H1 (cell line): ENCODE measurements around the gene FMO3. TPM values are rescaled to one million over a fixed set of nuclear protein-coding genes. Genes with fewer than 3 reads are reported as not detected.

Experiments
- CTCF ChIA-PET: fragments of 300-600 bp; sonication (Branson Sonifier 250); formaldehyde crosslinking; loops from one replicate; lab custom pipeline; 2021; ENCODE audit not compliant: partially characterized antibody; lab: Charles Lee
- POLR2A ChIA-PET: fragments of 300-600 bp; sonication (Branson Sonifier 250); formaldehyde crosslinking; loops from one replicate; lab custom pipeline; 2021; ENCODE audit warnings: inconsistent platforms; ENCODE audit not compliant: partially characterized antibody; lab: Charles Lee
- DNase-seq, 2 experiments: peaks; one replicate each; pipeline versions ENCODE4 v3.0.0 to v3.0.0-alpha.2; 2010 to 2022; ENCODE audit warnings: low spot score in 2 of 2, low read depth in 1 of 2, mixed read lengths in 1 of 2
- FAIRE-seq: peaks from 2 replicates; lab custom pipeline; 2011; peaks lifted over from hg19 to GRCh38; lab: Jason Lieb, UNC
- H2AFZ ChIP-seq: 2 replicates; pipeline ENCODE4 v1.8.1; 2012; ENCODE audit warnings: low read length, inconsistent platforms
- H2AK5ac ChIP-seq: 2 replicates; pipeline ENCODE4 v1.6.1; 2013; ENCODE audit warnings: low read depth, low read length
- H2BK120ac ChIP-seq: replicated peaks from 2 replicates; pipeline ENCODE3; 2013; ENCODE audit warnings: low read depth, low read length, inconsistent platforms
- H2BK12ac ChIP-seq: 2 replicates; pipeline ENCODE4 v1.6.1; 2013; ENCODE audit warnings: low read depth, low read length
- H2BK15ac ChIP-seq: 2 replicates; pipeline ENCODE4 v1.6.1; 2013; ENCODE audit warnings: low read length
- H2BK20ac ChIP-seq: 2 replicates; pipeline ENCODE4 v1.6.1; 2013; ENCODE audit warnings: low read length
- H2BK5ac ChIP-seq: 2 replicates; pipeline ENCODE4 v1.6.1; 2013; ENCODE audit warnings: low read depth, low read length
- H3K14ac ChIP-seq: 2 replicates; pipeline ENCODE4 v1.6.1; 2013; ENCODE audit warnings: inconsistent platforms; ENCODE audit not compliant: insufficient read length
- H3K18ac ChIP-seq: 2 replicates; pipeline ENCODE4 v1.6.1; 2013; ENCODE audit warnings: low read length; ENCODE audit errors: extremely low read depth
- H3K23ac ChIP-seq: 2 replicates; pipeline ENCODE4 v1.6.1; 2013; ENCODE audit warnings: inconsistent platforms; ENCODE audit not compliant: insufficient read length
- H3K23me2 ChIP-seq: 2 replicates; pipeline ENCODE4 v1.6.1; 2013; ENCODE audit warnings: low read depth, low read length
- H3K27ac ChIP-seq: 2 replicates; pipeline ENCODE4 v1.6.1; 2011; ENCODE audit warnings: low read depth, low read length, inconsistent platforms
- H3K27me3 ChIP-seq, 4 experiments: replicated peaks in 1 of 4; 1 replicate in 1 of 4; 2 replicates in 3 of 4; pipeline versions ENCODE4 v1.6.1 to v1.8.1; 2011 to 2013; ENCODE audit warnings: low read length in 3 of 4, mild to moderate bottlenecking in 3 of 4, inconsistent platforms in 2 of 4, mixed read lengths in 2 of 4, moderate library complexity in 1 of 4; ENCODE audit not compliant: control insufficient read depth in 3 of 4, insufficient read depth in 3 of 4; ENCODE audit errors: extremely low read depth in 1 of 4
- H3K36me3 ChIP-seq, 4 experiments: 2 replicates each; pipeline versions ENCODE4 v1.6.1 to v1.8.1; 2011 to 2013; ENCODE audit warnings: mild to moderate bottlenecking in 4 of 4, low read length in 3 of 4, moderate library complexity in 2 of 4, control low read depth in 1 of 4, inconsistent platforms in 1 of 4; ENCODE audit not compliant: insufficient read depth in 4 of 4, control insufficient read depth in 2 of 4
- H3K4ac ChIP-seq: replicated peaks from 2 replicates; pipeline ENCODE3; 2013; ENCODE audit warnings: low read length, low read depth, mixed read lengths, inconsistent platforms; ENCODE audit not compliant: insufficient read length
- H3K4me1 ChIP-seq, 4 experiments: replicated peaks in 1 of 4; 1 replicate in 1 of 4; 2 replicates in 3 of 4; pipeline versions ENCODE4 v1.6.1 to v1.8.1; 2011 to 2013; ENCODE audit warnings: low read length in 3 of 4, inconsistent platforms in 2 of 4, mixed read lengths in 1 of 4; ENCODE audit not compliant: insufficient read depth in 4 of 4, control insufficient read depth in 3 of 4
- H3K4me2 ChIP-seq, 2 experiments: 2 replicates each; pipeline versions ENCODE4 v1.6.1 to v1.8.1; 2011 to 2013; ENCODE audit warnings: low read depth in 2 of 2, low read length in 2 of 2, control low read depth in 1 of 2, inconsistent platforms in 1 of 2, mild to moderate bottlenecking in 1 of 2; ENCODE audit not compliant: insufficient read depth in 1 of 2
- H3K4me3 ChIP-seq, 4 experiments: fragments of 200-600, 300-600 bp in 1 of 4; sonication (generic), shearing (Covaris generic), sonication (Bioruptor Twin) in 1 of 4; 2 replicates each; pipeline versions ENCODE4 v1.5.1 to v1.8.1; 2011 to 2016; ENCODE audit warnings: low read length in 4 of 4, low read depth in 3 of 4, control low read depth in 2 of 4, inconsistent platforms in 2 of 4, mild to moderate bottlenecking in 2 of 4, mixed read lengths in 1 of 4, moderate library complexity in 1 of 4; ENCODE audit not compliant: insufficient read depth in 2 of 4; ENCODE audit errors: extremely low read depth in 1 of 4
- H3K56ac ChIP-seq: replicated peaks from 2 replicates; pipeline ENCODE3; 2013; ENCODE audit warnings: low read depth, mild to moderate bottlenecking, mixed read lengths, low read length, inconsistent platforms; ENCODE audit not compliant: insufficient read length
- H3K79me1 ChIP-seq: 2 replicates; pipeline ENCODE4 v1.6.1; 2013; ENCODE audit warnings: low read depth, low read length, control low read depth
- H3K79me2 ChIP-seq, 2 experiments: 2 replicates each; pipeline versions ENCODE4 v1.6.1 to v1.8.1; 2012 to 2013; ENCODE audit warnings: low read length in 2 of 2, mild to moderate bottlenecking in 2 of 2, inconsistent platforms in 1 of 2; ENCODE audit not compliant: insufficient read depth in 2 of 2, control insufficient read depth in 1 of 2
- H3K9ac ChIP-seq, 4 experiments: replicated peaks in 1 of 4; 1 replicate in 1 of 4; 2 replicates in 3 of 4; pipeline versions ENCODE4 v1.6.1 to v1.8.1; 2011 to 2013; ENCODE audit warnings: low read depth in 3 of 4, low read length in 3 of 4, control low read depth in 2 of 4, mild to moderate bottlenecking in 2 of 4, moderate library complexity in 2 of 4, inconsistent platforms in 1 of 4; ENCODE audit errors: extremely low read depth in 1 of 4
- H3K9me3 ChIP-seq, 2 experiments: 2 replicates each; pipeline versions ENCODE4 v1.6.1 to v1.8.1; 2012 to 2013; ENCODE audit warnings: mild to moderate bottlenecking in 2 of 2, moderate library complexity in 2 of 2, control low read depth in 1 of 2, inconsistent platforms in 1 of 2, low read depth in 1 of 2, low read length in 1 of 2, mixed read lengths in 1 of 2; ENCODE audit not compliant: insufficient read depth in 2 of 2
- H4K20me1 ChIP-seq, 2 experiments: replicated peaks in 1 of 2; 2 replicates each; pipeline versions ENCODE3 to v1.8.1; 2011 to 2013; ENCODE audit warnings: inconsistent platforms in 2 of 2, low read length in 2 of 2, mild to moderate bottlenecking in 1 of 2; ENCODE audit not compliant: insufficient read depth in 2 of 2, control insufficient read depth in 1 of 2
- H4K5ac ChIP-seq: 2 replicates; pipeline ENCODE4 v1.6.1; 2013; ENCODE audit warnings: low read length, low read depth, mixed read lengths, inconsistent platforms; ENCODE audit not compliant: insufficient read length
- H4K8ac ChIP-seq: 2 replicates; pipeline ENCODE4 v1.8.0; 2013; ENCODE audit warnings: mild to moderate bottlenecking, moderate library complexity, low read length, inconsistent platforms; ENCODE audit not compliant: insufficient read depth; ENCODE audit errors: extremely low read depth
- H4K91ac ChIP-seq: replicated peaks from 2 replicates; pipeline ENCODE3; 2013; ENCODE audit warnings: low read length, mixed read lengths, inconsistent platforms; ENCODE audit not compliant: insufficient read length
- CBX5 ChIP-seq: fragments of 300-800, 300-1000 bp; sonication (generic); IDR thresholded peaks from 2 replicates; pipeline ENCODE4 v1.7.1; 2016; ENCODE audit warnings: antibody characterized with exemption, low read length, low read depth
- CBX8 ChIP-seq: fragments of 300-800, 300-1000 bp; sonication (generic); IDR thresholded peaks from 2 replicates; pipeline ENCODE4 v1.7.1; 2016; ENCODE audit warnings: low read depth, low read length, borderline replicate concordance
- CREB1 ChIP-seq: IDR thresholded peaks from 2 replicates; pipeline ENCODE4 v1.6.1; 2012; ENCODE audit warnings: inconsistent platforms
- EGR1 ChIP-seq: IDR thresholded peaks from 2 replicates; pipeline ENCODE4 v1.6.1; 2011; ENCODE audit warnings: low read depth, low read length, borderline replicate concordance
- PHF8 ChIP-seq: fragments of 200-600 bp; sonication (generic); conservative IDR thresholded peaks from 2 replicates; pipeline ENCODE4 v1.7.1; 2012; ENCODE audit warnings: low read depth, mild to moderate bottlenecking, inconsistent platforms, low read length, moderate library complexity
- RAD21 ChIP-seq, 2 experiments: IDR thresholded peaks in 1 of 2; conservative IDR thresholded peaks in 1 of 2; 2 replicates each; pipeline ENCODE4 v1.6.1; 2011; ENCODE audit warnings: low read depth in 2 of 2, low read length in 2 of 2, improper control_type of control experiment in 1 of 2, inconsistent platforms in 1 of 2, mild to moderate bottlenecking in 1 of 2, moderate library complexity in 1 of 2
- RNF2 ChIP-seq: fragments of 200-900, 300-1000 bp; sonication (generic); IDR thresholded peaks from 2 replicates; pipeline ENCODE4 v1.7.1; 2016; ENCODE audit warnings: borderline replicate concordance, low read depth, mild to moderate bottlenecking, antibody characterized with exemption, low read length; ENCODE audit not compliant: poor library complexity, severe bottlenecking; ENCODE audit errors: missing control alignments
- RXRA ChIP-seq: IDR thresholded peaks from 2 replicates; pipeline ENCODE4 v1.6.1; 2011; ENCODE audit warnings: low read depth, mild to moderate bottlenecking, low read length, moderate library complexity; ENCODE audit not compliant: insufficient read depth
- SRF ChIP-seq: IDR thresholded peaks from 2 replicates; pipeline ENCODE4 v1.6.1; 2011; ENCODE audit warnings: mild to moderate bottlenecking, low read depth, low read length, moderate library complexity
- WGBS, 2 experiments: shearing (Covaris generic) in 1 of 2; methylation state at CpG; one replicate each; pipeline versions ENCODE4 v1.1.6 to v1.1.7; 2013 to 2015; ENCODE audit warnings: low lambda C conversion rate in 2 of 2, mixed read lengths in 2 of 2, inconsistent platforms in 1 of 2, low coverage in 1 of 2, missing lambda C conversion rate in 1 of 2; ENCODE audit not compliant: insufficient replicate concordance in 2 of 2, insufficient coverage in 1 of 2, insufficient read length in 1 of 2; ENCODE audit errors: extremely low coverage in 1 of 2, missing lambda C conversion rate in 1 of 2; 5-methylcytosine and 5-hydroxymethylcytosine counted together
- polyA plus RNA-seq, 7 experiments: library from polyadenylated mRNA; depleted of rRNA in 3 of 7; stranded (reverse) in 5 of 7; unstranded in 2 of 7; fragments of >200 nt in 5 of 7; fragments of 200-250 nt in 2 of 7; gene quantifications; 1 replicate in 5 of 7; 2 replicates in 1 of 7; 4 replicates in 1 of 7; pipeline versions ENCODE4 v1.2.1 to v1.2.3, GENCODE V29; 2011 to 2013; ENCODE audit warnings: missing spikeins in 2 of 7, mixed read lengths in 2 of 7
- total RNA-seq: library from RNA; stranded (reverse); fragmentation: NEBNext Ultra II Directional; extraction: Animal tissue kit (Norgen Biotek cat#: 25700); gene quantifications from 2 replicates; pipeline ENCODE4 v1.2.1, GENCODE V29; 2021
- TF ChIP-seq, protein P1 (sequence below): IDR thresholded peaks from 2 replicates; pipeline ENCODE4 v1.6.1; 2011; ENCODE audit warnings: low read length, improper control_type of control experiment
- TF ChIP-seq, protein P2 (sequence below): IDR thresholded peaks from 2 replicates; pipeline ENCODE4 v1.6.1; 2012; ENCODE audit warnings: low read length, inconsistent platforms

Gene FMO3
- total and polyA plus RNA-seq, 2 of the 8 experiments (the other 6 are each of a cell fraction or from before 2014, with no cell fraction given): not detected

- Histone ChIP-seq H3K36me3 (no peaks in the 10 kb centered on the region), H4K5ac (no peak overlapping the region), H3K4ac (no peak overlapping the region), H2BK5ac (no peak overlapping the region), H2BK20ac (no peak overlapping the region), H3K9ac (no peak overlapping the region), H3K27ac (no peak overlapping the region), H4K20me1 (no peaks in the 10 kb centered on the region), H3K4me1 (no peaks in the 10 kb centered on the region), H3K23me2 (no peaks in the 10 kb centered on the region), H2BK12ac (no peak overlapping the region), H3K79me1 (no peaks in the 10 kb centered on the region), H3K14ac (no peak overlapping the region), H3K79me2 (no peaks in the 10 kb centered on the region), H3K27me3 (no peaks in the 10 kb centered on the region), H4K91ac (no peak overlapping the region), H3K18ac (no peak overlapping the region), H2BK120ac (no peak overlapping the region), H2AK5ac (no peak overlapping the region), H3K4me3 (no peak overlapping the region), H4K8ac (no peak overlapping the region), H3K56ac (no peak overlapping the region), H3K9me3 (no peaks in the 10 kb centered on the region), H2BK15ac (no peak overlapping the region), H3K23ac (no peak overlapping the region), H3K4me2 (no peak overlapping the region), H2AFZ (no peak overlapping the region)
- ChIA-PET POLR2A (no interaction called here), CTCF (interaction anchor here (1.1 to 1.6 kb wide), 3 partner anchors 15 to 153 kb away, joined by 3 to 5 read pairs (median 4); no protein-coding TSS in a partner anchor)
- WGBS, 2 experiments: 90% methylated on average over 3 of the region's 3 CpGs; no CpG with 5 or more reads in 1 of the 2 experiments
- FAIRE-seq (no peak), DNase-seq (no peak)
- TF ChIP-seq RNF2 (no peak), PHF8 (no peak), EGR1 (no peak), RXRA (no peak), SRF (no peak), RAD21 (IDR thresholded peaks at IDR 0.05 in 1 of 2, conservative IDR thresholded peaks at IDR 0.05 in 1 of 2; ENCODE audit: low read depth in 2 of 2, low read length in 2 of 2) (no peak), CREB1 (no peak), CBX5 (no peak), CBX8 (no peak)
- TF ChIP-seq, protein P1, sequence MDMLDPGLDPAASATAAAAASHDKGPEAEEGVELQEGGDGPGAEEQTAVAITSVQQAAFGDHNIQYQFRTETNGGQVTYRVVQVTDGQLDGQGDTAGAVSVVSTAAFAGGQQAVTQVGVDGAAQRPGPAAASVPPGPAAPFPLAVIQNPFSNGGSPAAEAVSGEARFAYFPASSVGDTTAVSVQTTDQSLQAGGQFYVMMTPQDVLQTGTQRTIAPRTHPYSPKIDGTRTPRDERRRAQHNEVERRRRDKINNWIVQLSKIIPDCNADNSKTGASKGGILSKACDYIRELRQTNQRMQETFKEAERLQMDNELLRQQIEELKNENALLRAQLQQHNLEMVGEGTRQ: no peak
- TF ChIP-seq, protein P2, sequence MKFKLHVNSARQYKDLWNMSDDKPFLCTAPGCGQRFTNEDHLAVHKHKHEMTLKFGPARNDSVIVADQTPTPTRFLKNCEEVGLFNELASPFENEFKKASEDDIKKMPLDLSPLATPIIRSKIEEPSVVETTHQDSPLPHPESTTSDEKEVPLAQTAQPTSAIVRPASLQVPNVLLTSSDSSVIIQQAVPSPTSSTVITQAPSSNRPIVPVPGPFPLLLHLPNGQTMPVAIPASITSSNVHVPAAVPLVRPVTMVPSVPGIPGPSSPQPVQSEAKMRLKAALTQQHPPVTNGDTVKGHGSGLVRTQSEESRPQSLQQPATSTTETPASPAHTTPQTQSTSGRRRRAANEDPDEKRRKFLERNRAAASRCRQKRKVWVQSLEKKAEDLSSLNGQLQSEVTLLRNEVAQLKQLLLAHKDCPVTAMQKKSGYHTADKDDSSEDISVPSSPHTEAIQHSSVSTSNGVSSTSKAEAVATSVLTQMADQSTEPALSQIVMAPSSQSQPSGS: no peak
Observed at GRCh38 chr1:171075041-171075440, 15.7 kb upstream of the FMO3 start.
